HG03575 (cell line): ENCODE data around the gene IL2RG.

ENCODE experiments used
- ATAC-seq: cut with Tn5 transposase; IDR thresholded peaks from one replicate; pipeline ENCODE4 v1.9.1; 2021; ENCODE audit not compliant: unreplicated experiment, insufficient number of reproducible peaks, low FRiP score; ENCODE audit errors: extremely low read depth

IL2RG gene

DNA sequence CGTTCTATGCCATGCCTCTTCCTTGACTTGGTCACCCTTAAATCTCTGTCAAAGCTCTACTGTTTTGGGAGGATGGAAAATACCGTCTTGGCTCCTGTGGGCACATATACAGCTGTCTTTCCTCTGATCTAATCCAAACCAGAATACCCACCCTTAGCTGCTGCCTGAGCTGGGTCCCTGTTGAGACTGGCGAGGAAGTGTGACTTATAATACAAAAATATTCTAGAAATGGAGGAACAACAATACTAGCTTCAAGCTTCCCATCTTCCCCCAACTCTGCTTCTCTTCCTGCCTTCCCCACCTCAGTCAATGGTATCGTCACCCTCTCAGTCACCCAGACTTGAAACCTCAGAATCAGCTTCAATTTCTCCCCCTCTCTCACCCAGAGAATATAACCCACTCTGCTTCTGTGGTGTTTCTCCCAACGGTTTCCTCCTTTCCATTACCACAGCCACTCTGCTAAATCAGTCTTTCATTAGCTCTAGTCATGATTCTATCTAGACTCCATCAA is 599 bp upstream of the IL2RG start:
- ATAC-seq: no peak

DNA sequence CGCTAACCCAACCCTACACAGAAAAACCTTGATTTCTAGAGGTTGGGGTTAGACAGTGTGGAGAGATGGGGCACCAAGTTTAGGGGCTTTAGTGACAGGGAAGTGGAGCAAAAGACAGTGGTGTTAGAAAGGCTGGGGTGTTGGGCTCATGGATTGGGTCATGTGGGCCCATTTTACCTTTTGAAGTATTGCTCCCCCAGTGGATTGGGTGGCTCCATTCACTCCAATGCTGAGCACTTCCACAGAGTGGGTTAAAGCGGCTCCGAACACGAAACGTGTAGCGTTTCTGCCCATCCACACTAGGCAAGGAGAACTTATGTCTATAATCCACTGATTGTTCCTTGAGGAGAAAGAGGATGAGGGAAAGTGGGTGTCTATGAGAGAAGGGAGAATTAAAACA is 2.3 kb downstream of the IL2RG start:
- ATAC-seq: no peak

DNA sequence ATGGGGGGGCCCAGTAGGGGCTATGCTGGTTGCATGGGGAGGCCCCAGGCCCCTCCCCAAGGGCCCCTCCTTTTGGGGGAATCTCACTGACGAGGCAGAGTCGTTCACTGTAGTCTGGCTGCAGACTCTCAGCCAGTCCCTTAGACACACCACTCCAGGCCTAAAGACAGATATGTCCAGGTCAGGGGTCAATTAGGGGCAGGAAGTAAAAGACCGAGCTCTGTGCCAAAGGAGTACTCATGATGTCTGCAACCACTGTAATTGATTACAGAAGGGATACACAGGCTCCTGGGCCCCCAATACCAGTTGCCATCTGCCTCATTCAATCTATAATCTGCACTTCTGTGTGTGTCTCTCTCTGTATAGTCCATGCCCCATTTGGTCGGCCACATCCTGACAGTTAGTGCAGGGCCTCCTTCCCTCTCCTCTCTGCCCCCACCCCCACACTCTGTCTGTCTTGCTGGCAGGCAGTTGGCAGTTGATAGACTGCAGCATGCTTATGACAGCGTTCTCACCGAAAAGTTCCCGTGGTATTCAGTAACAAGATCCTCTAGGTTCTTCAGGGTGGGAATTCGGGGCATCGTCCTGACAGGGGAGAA is 3.5 kb downstream of the IL2RG start:
- ATAC-seq: no peak

DNA sequence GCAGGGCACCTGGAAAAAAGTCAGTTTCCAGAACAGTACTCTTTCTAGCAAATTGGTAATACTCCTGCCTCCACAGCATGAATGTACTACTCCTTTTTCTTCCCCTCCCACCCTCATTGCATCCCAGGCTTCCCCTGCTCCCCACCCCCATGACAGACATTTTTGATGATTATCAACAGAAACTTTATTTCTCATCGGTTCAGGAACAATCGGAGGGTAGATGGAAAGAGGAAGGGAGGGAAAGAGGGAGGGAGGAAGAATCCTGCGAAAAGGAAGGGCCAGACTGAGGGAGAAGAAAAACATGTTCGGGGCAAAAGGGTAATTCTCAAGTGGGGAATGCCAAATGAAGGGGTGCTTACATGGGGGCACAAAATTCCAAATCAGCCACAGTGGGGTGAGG is 4.1 kb downstream of the IL2RG start:
- ATAC-seq: no peak

DNA sequence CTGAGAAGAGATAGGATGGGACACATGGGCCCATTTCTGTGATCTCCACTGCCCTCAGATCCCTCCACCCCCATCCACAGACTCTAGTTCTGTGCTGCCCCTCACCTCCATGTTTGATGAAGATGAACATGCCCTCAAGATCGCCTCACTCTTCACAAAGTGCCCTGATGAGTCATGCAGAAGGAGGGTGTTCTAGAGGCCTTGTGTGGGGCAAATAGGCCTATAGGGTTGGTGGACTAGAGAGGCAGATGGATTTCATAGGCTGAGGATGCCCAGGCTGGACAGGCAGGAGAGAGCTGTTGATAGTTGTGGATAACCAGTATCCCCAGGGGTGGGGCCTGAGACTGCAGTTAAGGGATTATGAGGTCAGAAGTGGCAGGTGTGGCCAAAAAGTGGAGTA is 5.0 kb downstream of the IL2RG start, which contains the start of gene CXorf65:
TSS of gene CXorf65 (minus strand) at position 314 of the 400 bp plus-strand sequence. CDS start at position 130, 184 bp downstream.
- no peak for ATAC-seq

DNA sequence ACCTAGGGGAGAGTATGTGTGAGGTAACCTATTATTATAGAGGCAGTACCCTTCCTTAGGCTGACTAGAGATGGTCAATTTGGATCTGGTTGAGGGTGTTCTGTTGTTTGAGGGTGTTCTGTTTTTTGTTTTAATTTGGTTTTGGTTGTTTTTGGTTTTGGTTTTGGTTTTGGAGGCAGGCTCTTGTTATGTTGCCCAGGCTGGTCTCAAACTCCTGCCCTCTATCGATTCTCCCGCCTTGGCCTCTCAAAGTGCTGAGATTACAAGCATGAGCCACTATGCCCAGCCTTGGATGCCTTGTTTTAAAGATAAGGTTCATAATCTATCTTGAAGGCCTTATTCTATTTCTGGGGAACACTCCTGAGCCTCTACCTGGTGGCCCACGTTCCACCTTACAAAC is 5.7 kb downstream of the IL2RG start:
- ATAC-seq: no peak

DNA sequence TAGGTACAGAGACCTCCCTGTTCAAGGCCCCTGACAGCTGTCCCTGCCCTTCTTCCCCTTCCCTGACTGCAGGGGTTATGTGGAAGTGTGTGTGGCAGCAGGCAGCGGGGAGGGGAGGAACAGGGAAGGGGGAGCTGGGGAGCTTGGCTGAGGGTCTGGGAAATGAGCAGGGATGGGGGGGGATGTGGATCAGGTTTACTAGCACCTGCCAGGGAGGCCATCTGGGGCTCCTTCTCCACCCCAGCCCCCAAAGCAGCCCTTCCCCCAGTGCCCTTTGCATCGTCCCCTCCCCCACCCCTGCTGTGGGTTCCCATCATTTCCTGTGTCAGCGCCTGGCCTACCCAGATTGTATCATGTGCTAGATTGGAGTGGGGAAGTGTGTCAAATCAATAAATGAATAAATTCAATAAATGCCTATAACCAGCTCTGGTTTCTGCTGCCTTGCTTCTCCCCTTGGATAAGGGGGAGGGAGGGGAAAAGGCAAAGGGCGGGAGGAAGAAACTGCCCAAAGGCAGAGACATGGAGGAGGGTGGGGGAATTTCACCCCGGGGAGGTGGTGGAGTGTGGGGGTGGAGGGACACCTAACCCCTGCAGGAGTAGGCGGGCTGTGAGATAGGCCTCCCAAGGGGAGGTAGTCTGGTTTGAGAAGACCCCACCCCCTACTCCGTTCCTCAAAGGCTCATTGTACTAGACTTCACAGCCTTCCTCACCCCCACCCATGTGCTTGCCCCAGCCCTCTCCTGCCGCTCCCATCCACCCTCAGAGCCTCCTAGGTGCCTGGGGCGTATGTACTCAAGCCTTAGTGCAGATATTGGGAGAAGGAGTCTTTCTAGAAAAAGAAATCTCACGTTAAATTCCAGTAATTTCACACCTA is 8.0 kb downstream of the IL2RG start:
- ATAC-seq: no peak

DNA sequence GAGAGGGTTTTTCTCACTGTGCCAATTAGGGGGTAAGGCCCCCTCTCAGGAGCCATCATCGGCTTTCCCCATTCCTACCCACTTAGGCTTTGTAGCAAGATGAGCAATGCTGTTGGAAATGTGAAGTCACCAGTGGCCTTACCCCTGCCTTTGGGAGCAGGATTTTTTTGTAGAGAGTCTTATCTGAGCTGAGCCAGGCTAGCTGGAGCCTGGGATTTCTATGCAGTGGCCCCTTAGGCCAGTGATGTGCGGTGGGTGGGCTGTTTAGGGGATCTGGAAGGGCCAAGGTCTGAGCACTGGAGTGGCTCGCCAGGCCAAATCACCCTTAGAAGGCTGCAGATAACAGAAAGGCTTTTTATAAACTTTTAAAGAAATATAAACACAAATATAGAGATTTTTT is 9.1 kb downstream of the IL2RG start:
- ATAC-seq: no peak

DNA sequence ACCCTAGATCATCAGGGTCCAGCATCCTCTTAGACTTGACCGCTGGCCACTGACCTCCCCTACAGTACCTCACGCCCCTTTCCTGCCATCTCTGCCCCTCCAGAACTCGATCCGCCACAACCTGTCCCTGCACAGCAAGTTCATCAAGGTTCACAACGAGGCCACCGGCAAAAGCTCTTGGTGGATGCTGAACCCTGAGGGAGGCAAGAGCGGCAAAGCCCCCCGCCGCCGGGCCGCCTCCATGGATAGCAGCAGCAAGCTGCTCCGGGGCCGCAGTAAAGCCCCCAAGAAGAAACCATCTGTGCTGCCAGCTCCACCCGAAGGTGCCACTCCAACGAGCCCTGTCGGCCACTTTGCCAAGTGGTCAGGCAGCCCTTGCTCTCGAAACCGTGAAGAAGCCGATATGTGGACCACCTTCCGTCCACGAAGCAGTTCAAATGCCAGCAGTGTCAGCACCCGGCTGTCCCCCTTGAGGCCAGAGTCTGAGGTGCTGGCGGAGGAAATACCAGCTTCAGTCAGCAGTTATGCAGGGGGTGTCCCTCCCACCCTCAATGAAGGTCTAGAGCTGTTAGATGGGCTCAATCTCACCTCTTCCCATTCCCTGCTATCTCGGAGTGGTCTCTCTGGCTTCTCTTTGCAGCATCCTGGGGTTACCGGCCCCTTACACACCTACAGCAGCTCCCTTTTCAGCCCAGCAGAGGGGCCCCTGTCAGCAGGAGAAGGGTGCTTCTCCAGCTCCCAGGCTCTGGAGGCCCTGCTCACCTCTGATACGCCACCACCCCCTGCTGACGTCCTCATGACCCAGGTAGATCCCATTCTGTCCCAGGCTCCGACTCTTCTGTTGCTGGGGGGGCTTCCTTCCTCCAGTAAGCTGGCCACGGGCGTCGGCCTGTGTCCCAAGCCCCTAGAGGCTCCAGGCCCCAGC is 10.5 kb downstream of the IL2RG start:
- ATAC-seq: no peak

DNA sequence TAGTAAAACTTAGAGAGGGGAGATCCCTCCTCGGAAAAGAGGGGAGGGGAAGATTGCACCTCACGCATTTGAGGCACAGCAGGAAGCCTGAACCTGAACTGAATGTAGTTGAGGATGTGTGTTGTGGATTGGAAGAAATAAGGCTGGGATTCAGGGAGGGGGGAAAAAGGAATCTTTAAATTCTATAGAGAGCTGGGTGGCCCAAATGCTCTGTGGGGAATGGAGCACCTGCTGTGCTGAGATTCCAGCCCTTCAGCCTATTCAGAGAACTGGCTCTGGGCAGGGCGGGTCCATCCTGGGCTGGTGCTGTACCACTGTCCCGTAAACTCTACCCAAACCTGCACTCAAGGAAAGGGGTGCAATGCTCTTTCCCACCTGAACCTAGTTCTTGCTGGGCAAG is 11.6 kb downstream of the IL2RG start:
- no peak for ATAC-seq

DNA sequence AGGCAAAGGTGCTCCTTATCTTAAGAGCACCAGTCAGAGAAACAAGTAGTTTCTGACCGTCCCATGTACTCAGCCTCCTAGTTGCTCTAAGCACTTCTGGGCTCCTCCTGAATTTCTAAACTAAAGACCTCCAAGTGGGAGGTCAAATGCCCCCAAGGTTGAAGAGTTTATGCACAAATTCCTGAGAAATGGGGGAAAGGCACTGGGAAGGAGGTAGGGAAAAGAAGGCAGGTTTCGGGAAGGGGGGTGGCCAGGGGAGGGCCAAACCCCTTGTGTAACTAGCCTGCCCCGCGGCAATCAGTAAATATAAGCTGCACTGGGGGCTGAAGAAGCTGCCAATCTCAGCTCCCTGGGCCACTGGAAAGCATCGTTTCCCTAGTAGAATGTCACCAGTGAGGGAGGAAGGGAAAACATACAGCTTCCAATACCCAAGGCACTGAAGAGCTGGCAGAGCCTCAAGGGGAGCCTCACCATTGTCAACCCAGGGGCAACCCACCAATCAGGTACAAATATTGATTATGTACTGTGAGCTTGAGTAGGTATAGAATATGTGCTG is 12.3 kb downstream of the IL2RG start:
- no peak for ATAC-seq

DNA sequence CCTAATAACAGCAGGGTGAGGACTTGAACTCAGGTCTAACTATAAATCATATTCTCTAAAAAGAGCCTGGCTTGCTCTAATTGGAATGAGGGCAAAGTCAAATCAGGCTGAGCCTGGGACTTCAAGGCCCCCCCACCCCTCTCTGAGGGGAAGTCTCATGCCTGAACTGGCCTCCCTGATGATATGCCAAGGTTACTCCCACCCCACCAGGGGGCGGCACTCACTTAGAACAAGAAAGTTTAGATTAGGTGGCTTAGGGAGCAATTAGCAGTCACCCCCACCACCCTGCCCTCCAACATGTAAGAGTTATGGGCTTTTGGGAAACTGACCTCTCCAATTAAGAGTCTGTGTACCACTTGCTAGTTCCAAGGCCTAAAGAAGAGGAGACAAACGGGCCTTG is 13.1 kb downstream of the IL2RG start:
- no peak for ATAC-seq

DNA sequence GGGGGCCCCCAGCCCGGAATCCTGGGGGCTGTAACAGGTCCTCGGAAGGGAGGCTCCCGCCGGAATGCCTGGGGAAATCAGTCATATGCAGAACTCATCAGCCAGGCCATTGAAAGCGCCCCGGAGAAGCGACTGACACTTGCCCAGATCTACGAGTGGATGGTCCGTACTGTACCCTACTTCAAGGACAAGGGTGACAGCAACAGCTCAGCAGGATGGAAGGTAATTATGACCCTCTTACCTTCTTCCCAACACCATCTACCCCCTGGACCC is 14.7 kb downstream of the IL2RG start:
- ATAC-seq: no peak

DNA sequence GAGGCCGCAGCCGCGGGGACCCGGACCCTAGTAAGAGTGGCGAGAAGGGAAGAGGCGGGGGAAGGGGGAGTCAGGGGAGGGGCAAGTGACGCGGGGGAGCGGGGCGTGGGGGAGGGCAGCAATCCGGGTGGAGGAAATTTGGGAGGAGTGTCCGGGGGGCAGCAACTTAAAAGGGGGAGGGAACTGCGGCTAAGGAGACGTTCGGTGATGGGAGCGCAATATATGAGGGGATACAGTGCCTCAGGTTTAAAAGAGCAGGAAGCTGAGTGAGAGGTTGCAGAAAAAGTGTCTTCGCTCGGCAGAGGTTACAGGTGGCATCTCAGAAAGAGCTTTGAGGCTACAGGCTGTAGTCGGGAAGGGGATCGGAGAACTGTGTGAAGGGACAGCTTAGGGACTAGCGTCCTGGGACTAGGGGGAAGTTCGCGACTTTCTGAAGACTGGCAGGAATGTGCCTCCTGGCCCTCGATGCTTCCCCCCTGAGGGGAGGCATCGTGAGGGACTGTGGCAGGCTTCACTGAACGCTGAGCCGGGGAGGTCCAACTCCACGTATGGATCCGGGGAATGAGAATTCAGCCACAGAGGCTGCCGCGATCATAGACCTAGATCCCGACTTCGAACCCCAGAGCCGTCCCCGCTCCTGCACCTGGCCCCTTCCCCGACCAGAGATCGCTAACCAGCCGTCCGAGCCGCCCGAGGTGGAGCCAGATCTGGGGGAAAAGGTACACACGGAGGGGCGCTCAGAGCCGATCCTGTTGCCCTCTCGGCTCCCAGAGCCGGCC is 15.2 kb downstream of the IL2RG start:
- ATAC-seq: no peak

DNA sequence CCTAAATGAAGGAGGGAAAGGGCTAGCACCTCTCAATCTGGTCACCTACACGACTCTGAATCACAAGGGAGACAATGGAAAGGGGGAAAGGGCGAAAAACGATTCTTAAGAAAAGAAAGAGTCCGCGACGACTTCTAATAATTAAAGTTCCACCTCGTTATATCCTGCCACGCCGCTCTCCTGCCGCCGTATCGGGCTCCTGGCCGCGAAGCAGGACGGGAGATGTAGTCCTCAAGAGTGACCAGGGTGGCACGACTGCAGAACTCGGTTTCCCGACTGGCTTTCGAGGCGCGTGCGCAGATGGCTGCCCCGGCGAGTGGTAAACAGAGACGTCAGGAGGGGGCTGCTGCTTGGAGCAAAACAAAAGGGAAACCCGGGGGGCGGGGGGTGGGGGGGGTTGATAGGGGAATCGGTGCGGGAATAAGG is 15.8 kb downstream of the IL2RG start, which contains the start of gene FOXO4:
TSS of gene FOXO4 (plus strand) at position 297 of the 426 bp plus-strand sequence. CDS start 678 bp downstream, outside the sequence.
- no peak for ATAC-seq

DNA sequence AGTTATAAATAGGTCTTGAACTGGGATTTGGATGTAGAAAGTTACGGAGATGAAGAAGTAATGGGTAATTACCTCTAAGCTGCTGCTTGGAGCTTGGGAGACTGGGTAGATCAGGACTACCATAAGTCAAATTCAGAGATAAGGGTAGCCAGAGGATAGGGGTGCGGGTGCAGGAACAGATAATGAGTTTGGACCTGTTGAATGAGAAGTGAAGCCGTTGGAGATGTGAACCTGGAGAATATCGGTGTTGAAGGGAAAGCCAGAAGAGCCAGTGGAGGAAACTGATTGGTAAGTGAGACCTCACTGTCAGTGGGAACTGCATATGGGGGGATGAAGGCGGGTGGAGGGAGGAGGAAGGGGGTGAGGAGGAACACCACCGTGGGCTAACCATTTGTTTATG is 16.3 kb downstream of the IL2RG start:
- no peak for ATAC-seq

DNA sequence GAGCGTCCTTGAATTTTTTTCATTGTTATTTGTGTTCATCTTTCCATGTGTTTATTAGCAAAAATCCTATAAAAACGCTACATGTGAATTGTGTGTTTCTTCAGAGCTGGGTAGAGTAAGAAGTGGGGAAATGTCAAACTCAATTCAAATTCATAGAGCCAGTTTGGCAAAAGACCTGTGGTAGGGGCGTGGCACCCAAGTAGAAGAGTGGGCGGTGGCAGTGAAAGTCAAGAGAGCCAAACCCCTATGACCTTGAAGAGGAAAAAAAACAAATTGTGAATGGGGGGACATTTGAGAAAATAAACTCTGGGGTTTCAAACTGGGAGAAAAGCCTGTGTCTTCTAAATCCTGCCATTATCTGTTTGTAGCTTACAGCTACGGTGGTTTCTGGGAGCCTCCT is 20.1 kb downstream of the IL2RG start:
- ATAC-seq: no peak

DNA sequence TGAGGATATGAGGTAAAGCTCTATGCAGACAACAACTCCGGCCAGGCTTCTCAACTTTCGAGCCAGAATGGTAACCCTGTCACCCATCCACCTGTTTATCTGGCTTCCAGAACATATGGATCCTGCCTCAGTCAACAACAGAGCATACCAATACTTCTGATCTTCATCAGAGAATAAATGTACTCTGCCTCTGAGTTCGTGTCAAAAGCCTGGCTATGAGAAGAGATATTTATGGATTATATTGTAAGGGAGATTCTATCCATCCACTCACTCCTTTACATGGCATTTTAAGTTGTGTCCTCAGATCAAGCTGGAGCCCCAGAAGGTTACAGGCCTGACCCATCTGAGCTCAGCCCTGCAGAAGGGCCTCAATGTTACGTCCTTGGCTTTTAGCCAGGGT is 25.5 kb downstream of the IL2RG start:
- ATAC-seq: no peak
